Measurements from ENCODE around the gene RPS6KA3. TPM values are rescaled to one million over a fixed set of nuclear protein-coding genes. Genes with fewer than 3 reads are reported as not detected.

The RPS6KA3 gene
- total RNA-seq, 1 experiment from 2014 or later = 35.5 TPM

DNA sequence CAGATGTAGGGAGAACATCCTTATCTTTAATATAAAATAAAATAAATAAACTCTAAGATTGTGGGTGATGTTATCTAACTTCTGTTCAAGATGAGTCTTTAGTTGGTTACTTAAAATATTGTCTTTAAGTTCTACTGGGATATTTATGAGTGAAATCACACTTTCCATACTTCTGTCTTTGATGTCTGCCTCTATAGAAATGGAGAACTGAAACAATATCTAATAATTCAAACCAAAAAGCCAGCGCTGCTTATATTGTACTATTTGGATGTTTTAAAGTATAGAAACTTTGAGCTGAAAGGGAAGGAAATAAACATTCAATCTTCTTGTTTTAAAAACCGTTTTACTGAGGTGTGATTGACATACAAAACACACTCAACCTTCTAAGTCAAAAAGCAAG, 44.8 kb upstream of the RPS6KA3 start:
- Histone ChIP-seq H3K4me3 (replicated peaks in 1 of 2; ENCODE audit: low read depth in 1 of 2, low read length in 2 of 2) (no peak overlapping the region), H3K4me1 (ENCODE audit: control insufficient read depth in 1 of 2, insufficient read depth in 2 of 2, low read length in 2 of 2) (no peaks in the 10 kb centered on the region), H4K20me1 (ENCODE audit: insufficient read depth) (no peaks in the 10 kb centered on the region), H3K27ac (ENCODE audit: low read depth, low read length) (no peak overlapping the region), H3K36me3 (ENCODE audit: control insufficient read depth in 1 of 2, insufficient read depth in 2 of 2, low read length in 2 of 2) (no peaks in the 10 kb centered on the region), H3K27me3 (ENCODE audit: insufficient read depth, low read length) (no peaks in the 10 kb centered on the region), H3K9me2 (ENCODE audit: insufficient read depth) (no peaks in the 10 kb centered on the region), H3K4me2 (ENCODE audit: low read length) (no peak overlapping the region), H3K79me2 (ENCODE audit: insufficient read depth, low read length) (no peaks in the 10 kb centered on the region), H3K9ac (ENCODE audit: low read length) (no peak overlapping the region), H2AFZ (ENCODE audit: low read depth, low read length, poor library complexity, severe bottlenecking) (no peak overlapping the region), H3K9me3 (ENCODE audit: control insufficient read depth in 1 of 2, insufficient read depth in 1 of 2, low read depth in 1 of 2, low read length in 2 of 2) (no peaks in the 10 kb centered on the region)
- CTCF ChIA-PET = no interaction called here
- POLR2A ChIA-PET = no interaction called here
- TF ChIP-seq POLR2A (IDR thresholded peaks at IDR 0.05; ENCODE audit: borderline replicate concordance, extremely low read depth, insufficient read depth, insufficient read length) = no peak
- TF ChIP-seq, protein P1, sequence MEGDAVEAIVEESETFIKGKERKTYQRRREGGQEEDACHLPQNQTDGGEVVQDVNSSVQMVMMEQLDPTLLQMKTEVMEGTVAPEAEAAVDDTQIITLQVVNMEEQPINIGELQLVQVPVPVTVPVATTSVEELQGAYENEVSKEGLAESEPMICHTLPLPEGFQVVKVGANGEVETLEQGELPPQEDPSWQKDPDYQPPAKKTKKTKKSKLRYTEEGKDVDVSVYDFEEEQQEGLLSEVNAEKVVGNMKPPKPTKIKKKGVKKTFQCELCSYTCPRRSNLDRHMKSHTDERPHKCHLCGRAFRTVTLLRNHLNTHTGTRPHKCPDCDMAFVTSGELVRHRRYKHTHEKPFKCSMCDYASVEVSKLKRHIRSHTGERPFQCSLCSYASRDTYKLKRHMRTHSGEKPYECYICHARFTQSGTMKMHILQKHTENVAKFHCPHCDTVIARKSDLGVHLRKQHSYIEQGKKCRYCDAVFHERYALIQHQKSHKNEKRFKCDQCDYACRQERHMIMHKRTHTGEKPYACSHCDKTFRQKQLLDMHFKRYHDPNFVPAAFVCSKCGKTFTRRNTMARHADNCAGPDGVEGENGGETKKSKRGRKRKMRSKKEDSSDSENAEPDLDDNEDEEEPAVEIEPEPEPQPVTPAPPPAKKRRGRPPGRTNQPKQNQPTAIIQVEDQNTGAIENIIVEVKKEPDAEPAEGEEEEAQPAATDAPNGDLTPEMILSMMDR (IDR thresholded peaks at IDR 0.05 in 2 of 3, conservative IDR thresholded peaks at IDR 0.05 in 1 of 3; ENCODE audit: borderline replicate concordance in 1 of 3, insufficient read depth in 1 of 3, low read depth in 2 of 3, low read length in 2 of 3) = no peak
- TF ChIP-seq REST (IDR thresholded peaks at IDR 0.05; ENCODE audit: low read depth) = no peak
- no peak for TF ChIP-seq ATF3 (IDR thresholded peaks at IDR 0.05)
- no peak for TF ChIP-seq FOSL1 (IDR thresholded peaks at IDR 0.05; ENCODE audit: low read depth)
- TF ChIP-seq ELF1 (IDR thresholded peaks at IDR 0.05; ENCODE audit: borderline replicate concordance, low read depth) = no peak
- no peak for TF ChIP-seq EGR1 (IDR thresholded peaks at IDR 0.05; ENCODE audit: low read depth)
- no peak for TF ChIP-seq SRF (IDR thresholded peaks at IDR 0.05; ENCODE audit: low read depth)
- TF ChIP-seq TCF7L2 (IDR thresholded peaks at IDR 0.05; ENCODE audit: borderline replicate concordance, extremely low read depth, insufficient read depth, insufficient read length) = no peak
- TF ChIP-seq ZBTB33 (IDR thresholded peaks at IDR 0.05; ENCODE audit: extremely low read depth, insufficient replicate concordance, low read length) = no peak
- TF ChIP-seq JUND (IDR thresholded peaks at IDR 0.05) = no peak
- BruUV-seq (replicated peaks) = no TSS peak
- RAD21 ChIA-PET (ENCODE audit: low non-redundant PET in 1 of 2, low total read pairs in 2 of 2, uncharacterized antibody in 2 of 2, unreplicated experiment in 2 of 2) = no interaction called here
- intact Hi-C loops (cut with micrococcal nuclease) = no loop called here
- no peak for ATAC-seq
- no peak for DNase-seq (ENCODE audit: low read depth, low spot score)

All from HCT116 (cell line).